Activated CD8-positive, alpha-beta memory T cell treated with anti-CD3 and anti-CD28 coated beads for 48 hours (primary cell): ENCODE results near the gene SYNGR1.

Source experiments
- DNase-seq, 3 experiments: peaks; one replicate each; pipeline ENCODE4 v3.0.0-alpha.2; 2020; ENCODE audit warnings: low read depth in 2 of 3, low spot score in 2 of 3

Gene SYNGR1

GRCh38 chr22:39368461-39368911, 18.7 kb downstream of the SYNGR1 start:
- DNase-seq, result no peak

GRCh38 chr22:39369186-39369585, 19.4 kb downstream of the SYNGR1 start:
- no peak for DNase-seq

GRCh38 chr22:39369586-39369985, 19.8 kb downstream of the SYNGR1 start:
- no peak for DNase-seq

- DNase-seq, result no peak
These were observed 21.9 kb downstream of the SYNGR1 start for GRCh38 chr22:39371732-39372131.

- no peak for DNase-seq
These were observed 24.4 kb downstream of the SYNGR1 start for GRCh38 chr22:39374191-39374590.

GRCh38 chr22:39374801-39375200, 25.0 kb downstream of the SYNGR1 start:
- DNase-seq, result no peak

GRCh38 chr22:39375646-39376045, 25.9 kb downstream of the SYNGR1 start:
- DNase-seq, result no peak

GRCh38 chr22:39379756-39380730, 30.3 kb downstream of the SYNGR1 start:
- no peak for DNase-seq

GRCh38 chr22:39381009-39381755, 31.4 kb downstream of the SYNGR1 start:
- no peak for DNase-seq

- no peak for DNase-seq
These were observed 32.1 kb downstream of the SYNGR1 start for GRCh38 chr22:39381930-39382329.

- no peak for DNase-seq
These were observed 32.6 kb downstream of the SYNGR1 start for GRCh38 chr22:39382410-39382809.

GRCh38 chr22:39383841-39384625, 34.2 kb downstream of the SYNGR1 start:
- no peak for DNase-seq

GRCh38 chr22:39384750-39385480, 35.1 kb downstream of the SYNGR1 start:
- no peak for DNase-seq

GRCh38 chr22:39388261-39389011, 38.6 kb downstream of the SYNGR1 start:
- DNase-seq, result peak; percentile 27 to 55 (median 44)

- DNase-seq, result no peak
These were observed 39.6 kb downstream of the SYNGR1 start for GRCh38 chr22:39389420-39389819.

- DNase-seq, result no peak
These were observed 42.7 kb downstream of the SYNGR1 start for GRCh38 chr22:39392341-39392948.

- no peak for DNase-seq
These were observed 46.4 kb downstream of the SYNGR1 start for GRCh38 chr22:39395936-39396796.

GRCh38 chr22:39396797-39397195, 47.0 kb downstream of the SYNGR1 start:
- no peak for DNase-seq

GRCh38 chr22:39401301-39401631, 51.5 kb downstream of the SYNGR1 start:
- no peak for DNase-seq
